Measurements from ENCODE around the gene TCEAL5.
"Not testable (repeated sequence)": the region's sequence is repeated elsewhere in the genome, so short reads cannot be mapped to it uniquely, and the experiment has no call there.

TCEAL5 gene

GRCh38 chrX:103234869-103235268 is 41.7 kb downstream of the TCEAL5 start:
- no peak for DNase-seq (ENCODE audit: low read depth)

- no peak for DNase-seq (ENCODE audit: low read depth)
Observed at GRCh38 chrX:103233263-103233662, 43.3 kb downstream of the TCEAL5 start.

GRCh38 chrX:103225918-103226317 is 50.6 kb downstream of the TCEAL5 start:
- DNase-seq (ENCODE audit: low read depth): not testable (repeated sequence)
